Activated CD4-positive, alpha-beta T cell treated with anti-CD3 and anti-CD28 coated beads, Interleukin-2, Interleukin-6, amounts not matched to agents 100 ng/mL and 50 ng/mL, durations not matched to agents 16 hours and 8 hours (primary cell): ENCODE measurements around the gene LRCOL1.

ENCODE experiments used
- DNase-seq: peaks from one replicate; pipeline ENCODE4 v3.0.0-alpha.2; 2020

Gene LRCOL1

DNA sequence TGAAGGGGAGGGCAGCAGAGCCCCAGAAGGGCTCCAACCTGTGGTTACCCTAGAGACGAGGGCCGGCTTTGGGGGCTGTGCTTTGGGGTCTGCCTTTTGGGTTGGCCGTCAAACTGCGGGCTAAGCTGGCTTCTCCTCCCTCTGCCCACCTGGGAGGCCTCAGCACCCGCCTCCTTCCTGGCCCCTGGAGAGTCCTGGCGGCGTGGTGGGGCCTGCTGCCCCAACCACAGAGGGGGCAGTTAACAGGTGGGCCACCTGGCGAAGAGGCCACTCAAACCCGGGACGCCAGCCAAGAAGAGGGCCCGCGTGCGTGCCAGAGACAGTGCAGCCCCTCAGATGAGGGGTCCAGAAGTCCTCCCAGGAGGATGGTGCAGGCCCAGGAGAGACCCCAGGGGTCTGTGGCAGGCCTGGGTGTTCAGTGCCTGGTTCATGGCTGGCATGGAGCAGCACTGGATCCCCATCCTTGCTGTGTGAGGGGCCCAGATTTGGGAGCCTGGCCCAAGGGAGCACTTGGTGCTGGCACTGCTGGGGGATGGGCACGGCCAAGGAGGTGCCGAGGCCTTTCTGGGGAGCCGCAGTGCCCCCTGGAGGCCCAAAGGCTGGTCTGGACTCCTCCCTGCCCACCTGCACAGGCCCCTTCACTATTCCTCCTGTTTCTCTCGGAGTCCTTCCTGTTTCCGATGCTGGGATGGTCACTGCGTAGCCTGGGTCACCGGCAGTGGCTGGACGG, 48.8 kb downstream of the LRCOL1 start:
- peak; percentile 18 for DNase-seq

DNA sequence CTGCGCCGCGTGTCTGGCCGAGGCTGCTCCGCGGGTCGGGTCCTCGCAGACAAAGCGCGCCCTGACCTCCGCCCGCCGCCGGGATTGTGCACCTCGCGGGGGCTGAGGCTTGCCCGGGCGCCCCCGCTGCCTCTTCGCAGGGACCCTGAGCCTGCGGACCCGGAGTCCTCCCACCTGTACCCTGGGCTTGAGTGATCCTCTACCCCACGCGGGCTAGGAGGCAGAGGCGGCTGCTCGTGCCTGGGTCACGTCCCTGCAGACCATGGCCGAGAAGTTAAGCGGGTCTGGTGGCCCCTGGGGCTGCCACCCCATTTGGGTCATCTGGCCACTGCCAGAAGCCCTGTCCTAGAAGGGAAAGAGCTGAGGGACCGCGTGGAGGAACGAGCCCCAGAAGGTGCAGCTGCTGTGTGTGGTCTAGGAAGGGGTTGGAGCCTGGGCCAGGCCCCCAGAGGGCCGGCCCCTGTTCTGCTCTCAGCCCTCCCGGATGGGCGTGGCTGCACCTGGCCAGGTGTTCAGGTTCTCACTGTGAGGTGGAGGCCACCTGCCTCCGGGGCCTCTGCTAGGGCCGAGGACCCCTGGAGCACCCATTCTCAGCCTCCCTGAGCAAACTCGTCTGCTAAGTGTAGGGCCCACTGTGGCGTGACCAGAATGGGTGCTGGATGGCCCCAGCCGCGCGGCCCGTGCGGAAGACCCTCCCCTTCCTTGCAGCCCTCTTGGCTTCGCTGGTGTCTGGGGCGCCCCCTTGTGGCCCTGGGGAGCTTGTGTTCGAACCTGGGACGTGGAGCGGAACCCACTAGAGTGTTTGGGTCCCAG, 49.6 kb downstream of the LRCOL1 start:
- peak; percentile 88 for DNase-seq

DNA sequence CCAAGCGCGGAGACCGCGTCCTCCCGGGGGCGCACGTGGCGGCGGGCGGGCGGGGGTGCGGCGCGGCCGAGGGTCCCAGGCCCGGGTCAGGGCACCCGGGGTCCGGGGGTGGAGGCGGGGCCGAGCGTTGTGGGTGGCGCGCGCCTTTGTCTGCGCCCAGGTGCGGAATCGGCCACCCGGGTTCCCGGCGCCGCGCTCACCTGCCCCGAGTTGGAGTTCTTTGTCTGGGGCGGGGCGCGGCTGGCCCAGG, 50.1 kb downstream of the LRCOL1 start:
- DNase-seq: peak; percentile 38

DNA sequence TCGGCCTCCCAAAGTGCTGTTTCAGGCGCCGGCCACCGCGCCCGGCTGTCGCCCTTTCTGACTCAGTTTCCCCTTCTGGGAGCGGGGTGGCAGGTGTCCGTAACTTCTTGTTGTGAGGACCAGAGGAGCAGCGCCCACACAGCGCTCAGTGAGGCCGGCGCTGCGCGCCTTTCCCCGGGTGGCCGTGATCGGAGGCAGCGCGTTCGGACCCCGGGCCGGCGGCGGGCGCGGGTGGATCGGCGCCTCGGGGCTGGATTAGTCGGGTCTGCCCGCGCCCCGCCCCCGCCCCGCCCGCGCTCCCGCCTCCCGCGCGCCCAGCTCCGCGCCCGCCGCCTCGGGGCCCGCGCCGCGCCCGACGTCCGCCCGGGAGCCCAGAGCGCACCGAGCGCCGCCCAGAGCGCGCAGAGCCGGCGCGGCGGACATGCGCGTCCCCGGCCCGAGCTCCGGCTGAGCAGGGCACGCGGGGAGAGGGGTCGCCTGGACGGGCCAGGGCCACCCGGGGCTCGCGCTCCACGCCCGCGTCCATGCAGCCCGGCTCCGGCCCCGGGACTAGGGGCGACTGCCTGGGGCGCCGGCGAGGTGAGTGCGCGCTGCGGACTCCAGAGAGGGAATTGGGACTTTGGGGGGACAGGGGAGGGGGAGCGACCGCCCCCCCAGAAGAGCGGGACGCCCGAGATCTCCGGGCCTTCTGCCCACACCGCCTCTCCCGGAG, 50.6 kb downstream of the LRCOL1 start:
- peak; percentile 64 for DNase-seq

DNA sequence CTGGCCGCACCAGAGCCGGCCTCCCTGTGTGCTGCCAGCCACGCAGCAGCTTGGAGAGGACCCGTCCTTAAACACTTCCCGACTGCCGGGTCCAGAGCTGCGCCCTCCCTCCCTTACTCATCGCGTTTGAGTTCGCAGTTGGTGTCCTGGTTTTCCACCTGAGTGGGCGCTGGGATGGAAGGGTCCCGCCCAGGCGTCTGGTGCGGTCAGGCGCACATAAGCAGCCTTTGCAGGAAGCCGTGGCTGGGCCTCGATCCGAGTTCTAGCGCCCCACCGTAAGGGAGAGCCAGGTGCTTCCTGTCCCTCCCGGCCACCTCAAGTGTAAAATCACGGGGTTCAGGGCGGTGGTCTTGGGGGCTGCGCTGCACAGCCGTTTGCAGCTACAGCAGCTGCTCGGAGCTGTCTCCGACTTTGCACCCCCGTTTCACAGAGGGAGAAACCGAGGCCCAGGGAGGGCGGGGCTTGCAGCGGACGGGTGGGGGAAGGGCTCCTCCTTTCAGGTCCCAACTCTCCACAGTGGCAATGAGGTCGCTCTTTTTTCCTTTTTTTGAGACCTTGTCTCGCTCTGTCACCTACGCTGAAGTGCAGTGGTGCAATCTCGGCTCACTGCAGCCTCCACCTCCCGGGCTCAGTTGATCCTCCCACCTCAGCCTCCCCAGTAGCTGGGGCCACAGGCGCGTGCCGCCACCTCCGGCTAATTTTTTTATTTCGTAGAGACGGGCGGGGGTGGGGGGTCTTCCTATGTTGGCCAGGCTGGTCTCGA, 51.3 kb downstream of the LRCOL1 start:
- DNase-seq: no peak

DNA sequence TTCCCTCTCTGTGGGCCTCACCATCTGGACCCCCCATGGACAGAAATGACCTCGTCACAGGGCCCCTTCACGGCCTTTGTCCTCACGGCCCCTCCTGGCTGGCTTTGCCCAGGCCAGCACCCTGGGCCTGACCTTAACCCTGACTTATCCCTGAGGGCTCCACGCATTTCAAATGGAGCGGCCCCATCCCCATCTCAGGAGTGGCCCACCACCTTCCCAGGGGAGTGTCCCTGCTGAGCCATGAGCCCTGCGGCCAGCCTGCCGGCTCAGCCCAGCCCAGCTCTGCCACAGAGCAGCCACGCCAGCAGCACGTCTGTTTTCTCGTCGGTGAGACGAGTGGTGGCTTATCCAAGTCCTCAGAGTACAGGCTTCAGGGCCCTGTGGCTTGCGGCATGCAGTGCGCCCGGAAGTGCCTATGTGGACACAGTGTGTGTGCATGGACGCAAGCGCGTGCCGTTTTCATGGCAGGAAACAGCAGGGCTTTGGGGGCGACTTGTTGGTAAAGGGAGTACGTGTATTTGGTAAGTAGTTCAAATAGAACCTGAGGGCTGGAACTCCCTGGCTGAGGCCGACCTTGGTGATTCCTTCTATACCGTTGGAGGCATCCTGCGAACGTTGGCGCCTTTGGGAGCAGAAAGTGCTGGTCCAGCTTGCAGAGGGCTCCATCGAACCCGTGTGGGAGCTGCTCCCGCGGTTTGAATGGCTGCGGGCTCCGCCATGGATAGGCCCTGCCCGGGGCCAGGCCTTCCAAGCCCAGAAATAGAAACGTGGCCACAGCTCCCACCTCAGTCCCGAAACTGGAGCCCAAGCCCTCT, 52.1 kb downstream of the LRCOL1 start:
- DNase-seq: no peak

DNA sequence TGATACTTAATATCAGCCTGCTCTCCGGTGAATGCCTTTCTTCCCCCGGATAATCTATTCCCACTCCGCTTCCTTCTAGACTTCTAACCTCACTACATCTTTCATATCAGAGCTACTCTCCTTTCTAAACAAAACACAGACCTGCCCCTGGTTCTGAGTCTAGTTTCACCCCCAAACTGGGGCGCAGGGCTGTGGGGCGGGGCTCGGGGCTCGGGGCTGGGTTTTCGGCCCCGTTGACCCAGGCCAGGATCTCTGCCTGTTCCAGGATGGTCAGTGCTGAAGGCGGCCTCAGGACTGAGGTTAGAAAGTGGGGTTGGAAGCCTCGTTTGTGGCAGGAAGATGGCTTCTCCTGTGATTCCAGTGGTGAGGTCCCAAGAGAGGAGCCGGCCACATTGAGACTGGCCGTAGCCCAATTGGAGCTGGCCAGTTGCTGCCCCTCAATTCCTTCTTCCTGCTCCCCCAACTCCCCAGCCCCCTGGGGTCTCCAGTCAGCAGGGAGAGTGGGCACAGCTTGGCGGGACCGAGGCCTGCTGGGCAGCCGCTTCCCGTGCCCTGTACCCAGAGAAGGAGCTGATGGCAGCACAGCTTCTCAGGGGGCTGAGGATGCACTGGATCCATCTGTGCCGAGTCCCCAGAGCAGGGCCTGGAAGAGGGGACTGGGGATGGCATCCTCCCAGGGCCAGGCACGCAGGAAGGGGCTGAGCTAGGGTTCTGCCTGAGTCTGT, 52.9 kb downstream of the LRCOL1 start:
- no peak for DNase-seq

DNA sequence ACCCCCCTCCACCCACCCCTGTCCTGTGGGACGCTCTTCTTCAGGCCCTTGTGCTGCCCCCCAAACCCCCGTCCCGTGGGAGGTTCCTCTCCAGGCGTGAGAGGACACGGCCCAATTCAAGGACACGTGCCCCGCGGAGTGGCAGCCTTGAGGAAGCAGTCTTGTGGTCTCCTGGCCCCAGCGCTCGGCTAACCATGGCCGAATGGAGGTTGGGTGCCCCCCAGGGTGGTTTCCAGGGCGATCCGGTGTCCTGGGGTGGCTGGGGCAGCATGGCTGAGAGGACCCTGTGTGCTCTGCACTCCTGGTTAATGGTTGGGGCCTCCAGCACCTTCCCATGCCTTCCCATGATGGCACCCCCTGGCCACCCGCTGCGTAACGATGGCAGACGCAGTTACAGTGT, 53.6 kb downstream of the LRCOL1 start:
- DNase-seq: no peak

DNA sequence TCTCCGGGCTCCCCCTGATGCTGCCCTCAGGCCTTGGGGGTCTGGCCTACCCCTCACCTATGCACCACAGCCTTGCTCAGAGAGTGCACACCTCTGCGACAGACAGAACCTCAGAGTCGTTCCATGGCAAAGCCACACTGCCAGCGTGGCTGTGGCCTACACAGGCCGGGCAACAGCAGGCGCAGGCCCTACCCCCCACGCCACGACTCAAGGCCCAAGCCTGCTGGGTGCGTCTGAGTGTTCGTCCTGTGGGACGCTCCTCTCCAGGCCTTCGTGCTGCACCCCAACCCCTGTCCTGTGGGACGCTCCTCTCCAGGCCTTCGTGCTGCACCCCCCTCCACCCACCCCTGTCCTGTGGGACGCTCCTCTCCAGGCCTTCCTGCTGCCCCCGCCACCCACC, 54.2 kb downstream of the LRCOL1 start:
- no peak for DNase-seq

DNA sequence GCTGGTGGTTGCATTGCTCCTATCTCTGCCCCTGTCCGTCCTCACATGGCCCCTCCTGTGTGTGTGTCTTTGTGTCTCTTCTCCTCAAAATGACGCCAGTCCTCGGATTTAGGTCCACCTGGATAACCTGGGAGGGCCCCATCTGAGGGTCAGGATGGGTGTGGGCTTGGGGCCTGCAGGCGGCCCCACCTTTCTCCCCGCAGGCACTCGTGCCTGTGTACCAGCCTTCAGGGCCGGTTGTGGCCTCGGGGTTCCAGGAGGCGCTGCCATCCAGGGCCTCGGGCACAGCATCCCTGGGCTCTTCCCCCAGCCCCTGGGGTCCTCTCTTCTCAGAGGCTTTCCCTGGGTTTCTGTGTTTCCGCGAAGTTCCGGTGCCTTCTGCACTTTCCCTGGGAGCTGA, 54.7 kb downstream of the LRCOL1 start:
- DNase-seq: no peak

DNA sequence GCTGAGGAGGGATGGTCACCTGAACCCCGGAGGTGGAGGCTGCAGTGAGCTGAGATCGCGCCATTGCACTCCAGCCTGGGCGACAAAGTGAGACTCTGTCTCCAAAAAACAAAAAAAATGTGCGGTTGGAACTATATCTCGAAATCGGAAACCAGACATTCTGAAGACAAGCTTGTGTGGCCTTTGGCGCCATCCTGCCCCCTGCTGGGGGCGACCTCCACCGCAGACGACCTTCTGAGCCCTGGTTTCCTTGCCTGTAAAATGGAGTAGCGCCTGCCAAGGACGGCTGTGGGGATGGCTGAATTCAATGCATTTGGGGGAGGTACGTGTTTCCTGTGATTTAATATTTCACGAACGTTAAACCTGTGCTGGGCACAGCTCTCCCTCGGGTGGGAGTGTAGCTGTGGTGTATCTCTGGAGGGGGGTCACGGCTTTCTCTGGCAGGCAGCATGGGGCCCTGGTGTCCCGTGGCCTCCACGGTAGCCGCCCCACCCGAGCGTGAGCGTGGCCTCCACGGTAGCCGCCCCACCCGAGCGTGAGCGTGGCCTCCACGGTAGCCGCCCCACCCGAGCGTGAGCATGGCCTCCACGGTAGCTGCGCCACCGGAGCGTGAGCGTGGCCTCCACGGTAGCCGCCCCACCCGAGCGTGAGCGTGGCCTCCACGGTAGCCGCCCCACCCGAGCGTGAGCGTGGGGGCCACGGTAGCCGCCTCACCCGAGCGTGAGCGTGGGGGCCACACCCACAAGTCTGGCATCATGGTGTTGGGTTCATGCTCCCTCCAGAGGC, 55.3 kb downstream of the LRCOL1 start:
- DNase-seq: peak; percentile 36
